Stimulated activated CD4-positive, alpha-beta T cell treated with anti-CD3 and anti-CD28 coated beads, Interleukin-15, amount 100 ng/mL, for 48 hours (primary cell): ENCODE measurements around the gene HESX1.

Source experiments
- DNase-seq, 2 donors: peaks; one replicate each; pipeline ENCODE4 v3.0.0-alpha.2; 2020; ENCODE audit warnings: low read depth in 2 of 2

HESX1 gene

DNA sequence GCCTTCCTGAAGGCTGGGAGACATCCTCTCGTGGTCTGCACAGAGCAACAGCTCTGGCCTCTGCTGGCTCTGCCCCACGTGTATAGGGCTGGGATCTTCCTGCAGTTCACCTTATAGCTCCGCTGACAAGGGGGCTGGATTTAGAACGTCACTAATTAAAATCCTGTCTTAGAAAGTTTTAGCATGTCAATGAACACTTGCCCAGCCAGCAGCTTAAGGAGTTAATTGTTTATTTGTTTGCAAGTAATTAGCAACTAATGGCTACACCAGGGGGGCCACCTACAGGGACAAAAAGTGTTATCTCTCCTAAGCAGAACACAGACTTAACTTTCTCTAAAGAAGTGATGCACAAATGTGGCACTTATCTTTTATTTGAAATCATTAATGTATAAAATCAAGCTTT lies at the start of gene HESX1:
TSS of gene HESX1 (minus strand) at position 84 of the 403 bp plus-strand sequence. CDS start at position 24, 60 bp downstream.
- DNase-seq, result no peak

DNA sequence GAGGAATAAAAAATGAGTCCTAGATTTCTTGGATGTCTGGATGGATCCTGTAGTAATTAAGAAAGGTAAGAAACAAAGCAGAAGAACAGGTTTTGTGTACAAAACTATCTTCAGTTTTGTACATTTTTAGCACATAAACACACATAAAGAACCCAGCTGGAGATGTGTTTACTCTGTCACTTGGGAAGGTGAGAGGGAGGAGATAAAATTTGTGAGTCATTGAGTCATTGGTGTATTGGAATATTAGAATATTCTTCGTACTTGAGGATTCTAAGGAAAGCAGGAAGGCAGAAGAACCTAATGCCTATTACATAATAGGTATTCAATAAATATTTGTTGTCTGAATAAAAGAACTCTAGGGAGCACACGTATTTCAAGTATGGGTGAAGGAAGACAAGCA lies 45.2 kb upstream of the HESX1 start:
- DNase-seq, result no peak

GRCh38 chr3:57234613-57235575 lies 35.1 kb upstream of the HESX1 start:
- no peak for DNase-seq

GRCh38 chr3:57233799-57234198 lies 34.0 kb upstream of the HESX1 start:
- DNase-seq, result no peak

- DNase-seq, result no peak
These were observed 30.2 kb upstream of the HESX1 start for GRCh38 chr3:57230006-57230405.

- peak; percentile 5 to 25 for DNase-seq
These were observed 28.4 kb upstream of the HESX1 start for GRCh38 chr3:57227930-57228751.

DNA sequence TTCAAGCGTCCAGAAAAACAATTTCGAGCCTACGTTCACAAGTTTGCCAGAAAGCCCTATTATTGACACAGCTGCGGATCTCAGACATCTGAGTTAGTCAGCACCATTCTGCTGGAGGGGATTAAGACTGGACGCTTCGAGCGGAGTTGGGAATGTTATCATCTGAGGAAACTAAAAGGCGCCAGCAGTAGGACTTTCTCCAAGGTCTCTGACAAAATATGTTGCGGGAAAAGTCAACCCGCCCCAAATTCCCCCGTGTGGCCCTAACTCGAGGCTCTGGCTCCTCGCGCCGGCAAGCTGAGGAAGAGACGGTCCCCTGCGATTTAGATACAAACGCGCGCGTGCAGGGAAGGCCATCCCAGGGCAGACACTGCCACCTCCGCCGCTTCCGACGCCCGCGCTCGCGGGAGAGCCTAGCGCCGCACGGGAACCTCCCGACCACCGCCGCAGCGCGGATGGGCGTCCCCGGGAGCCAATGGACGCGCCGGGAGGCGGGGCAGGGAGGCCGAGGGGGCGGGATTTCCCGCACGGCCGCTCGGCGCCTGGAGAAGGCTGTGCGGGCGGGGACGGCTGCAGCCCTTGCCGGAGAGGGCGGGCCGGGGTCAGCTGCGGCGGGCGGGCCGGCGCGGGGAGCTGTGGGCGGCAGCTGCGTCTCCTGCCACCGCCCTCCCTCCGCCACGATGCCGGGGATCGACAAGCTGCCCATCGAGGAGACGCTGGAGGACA lies 27.6 kb upstream of the HESX1 start, which contains the start of gene APPL1:
TSS of gene APPL1 (plus strand) at position 526 of the 726 bp plus-strand sequence. CDS start at position 681, 155 bp downstream.
- peak; percentile 74 to 87 for DNase-seq

GRCh38 chr3:57226176-57226575 lies 26.4 kb upstream of the HESX1 start:
- no peak for DNase-seq

- DNase-seq, result no peak
These were observed 25.1 kb upstream of the HESX1 start for GRCh38 chr3:57224856-57225255.

DNA sequence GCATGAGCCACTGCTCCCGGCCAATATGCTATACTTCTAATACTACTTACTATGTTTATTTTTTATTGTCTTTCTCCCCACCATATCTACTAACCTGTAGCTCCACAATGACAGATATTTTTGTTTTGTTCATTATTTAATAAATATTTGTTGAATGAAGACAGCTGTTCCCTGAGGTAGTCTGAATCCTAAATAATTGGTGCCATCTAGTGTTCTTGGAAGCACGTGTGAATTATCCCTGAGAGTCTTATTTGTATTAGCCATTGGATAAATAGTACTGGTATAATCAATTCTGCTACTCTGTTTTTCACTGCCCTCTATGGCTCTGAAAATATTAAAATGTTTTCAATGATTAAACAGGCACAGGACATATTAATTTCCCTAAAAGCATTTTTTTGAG lies 22.1 kb upstream of the HESX1 start:
- no peak for DNase-seq

DNA sequence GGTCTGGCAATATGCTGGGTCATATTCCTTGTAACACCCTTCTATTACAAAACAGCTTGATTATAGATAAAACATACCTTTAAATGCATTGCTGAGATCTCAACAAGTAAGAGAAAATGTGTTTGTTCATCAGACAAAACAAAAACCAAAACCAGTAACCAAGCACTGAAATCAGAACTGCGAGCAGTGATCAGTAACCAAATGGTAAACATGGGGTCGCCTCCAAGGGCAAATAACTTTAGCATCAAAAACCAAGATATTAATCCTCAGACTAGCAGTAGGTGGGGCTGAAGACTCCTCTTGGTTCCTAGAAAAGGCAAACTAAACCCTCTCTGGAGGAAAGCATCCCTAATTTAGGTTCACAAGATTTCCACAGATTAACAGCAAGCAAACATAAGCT lies 6.6 kb upstream of the HESX1 start:
- no peak for DNase-seq

DNA sequence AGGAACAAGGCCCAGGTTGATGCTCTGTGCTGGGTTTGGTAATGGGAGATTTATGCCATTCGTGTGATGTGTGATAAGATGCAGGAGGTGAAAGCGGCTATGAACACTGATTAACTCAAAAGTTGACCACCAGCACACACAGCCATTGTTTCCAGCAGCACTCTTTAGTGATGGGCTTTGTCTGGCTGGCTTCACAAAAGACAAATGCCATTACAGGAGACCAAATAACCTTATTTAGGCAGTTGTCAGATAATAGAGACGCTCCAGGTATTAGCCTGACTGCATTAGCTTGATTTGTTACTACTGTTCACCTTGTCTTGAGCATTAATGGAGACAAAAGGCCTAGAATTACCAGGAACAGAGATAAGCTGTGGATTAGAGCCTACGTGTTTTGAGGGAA lies 5.1 kb downstream of the HESX1 start:
- no peak for DNase-seq

GRCh38 chr3:57192028-57192427 lies 7.8 kb downstream of the HESX1 start:
- no peak for DNase-seq

DNA sequence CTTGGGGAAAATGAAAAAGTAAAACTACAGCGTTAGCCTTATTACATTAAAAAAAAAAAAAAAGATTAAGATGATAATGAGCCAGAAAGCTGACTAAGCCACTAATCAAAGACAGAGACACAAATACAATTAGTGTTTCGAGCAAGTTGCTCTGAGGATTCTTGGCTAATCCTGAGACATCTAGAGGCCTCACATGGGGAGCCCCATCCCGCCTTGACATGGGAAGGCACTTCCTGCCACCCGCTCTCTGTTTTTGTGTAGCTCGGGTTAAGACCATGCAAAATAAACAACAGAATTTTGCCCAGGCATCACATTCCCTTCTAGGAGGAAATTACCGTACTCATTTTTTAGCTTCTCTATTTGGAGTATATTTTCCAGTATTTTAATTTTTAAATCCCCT lies 15.3 kb downstream of the HESX1 start:
- no peak for DNase-seq

DNA sequence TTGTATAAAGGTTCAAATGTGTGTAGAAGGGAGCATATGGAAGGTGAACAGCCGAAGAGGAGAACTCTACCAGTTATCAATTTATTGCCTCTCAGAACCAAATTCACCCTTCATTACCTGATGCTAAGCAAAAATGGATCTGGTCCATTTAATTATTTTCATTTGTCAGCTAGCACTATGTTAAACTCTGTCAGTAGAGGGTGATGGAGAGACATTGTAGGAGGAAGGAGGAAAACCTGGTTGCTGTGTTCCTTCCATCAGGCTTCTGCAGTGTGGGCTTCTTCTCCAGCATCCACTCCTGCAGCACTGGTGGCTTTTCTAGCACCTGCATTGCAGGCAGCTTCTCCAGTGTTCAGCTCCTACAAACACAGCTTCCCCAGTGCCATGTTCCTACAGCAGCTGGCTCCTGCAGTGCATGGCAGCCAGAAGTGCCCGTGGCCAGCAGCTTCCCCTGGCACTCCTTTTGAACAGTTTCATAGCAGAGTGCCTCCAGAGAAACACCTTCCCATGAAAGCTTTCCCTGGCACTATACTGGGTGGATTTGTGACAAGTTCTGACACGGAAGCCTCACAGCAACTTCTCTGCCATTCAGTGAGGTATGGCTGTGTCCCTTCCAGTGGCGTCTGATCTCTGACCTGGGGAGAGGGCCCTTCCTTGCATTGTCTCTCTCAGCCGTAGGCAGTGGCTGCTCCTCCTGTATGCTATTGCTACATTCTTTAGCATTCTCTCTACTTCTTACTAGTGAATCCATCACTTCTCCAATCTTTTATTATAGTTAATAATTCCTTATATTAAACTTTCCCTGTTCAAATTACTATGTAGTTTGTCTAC lies 20.0 kb downstream of the HESX1 start:
- DNase-seq, result no peak

GRCh38 chr3:57176045-57176444 lies 23.7 kb downstream of the HESX1 start:
- DNase-seq, result no peak

- no peak for DNase-seq
These were observed 26.1 kb downstream of the HESX1 start for GRCh38 chr3:57173687-57174086.

GRCh38 chr3:57170946-57171345 lies 28.8 kb downstream of the HESX1 start:
- no peak for DNase-seq

GRCh38 chr3:57169872-57170623 lies 29.7 kb downstream of the HESX1 start:
- peak; percentile 17 to 57 for DNase-seq

- DNase-seq, result no peak
These were observed 30.7 kb downstream of the HESX1 start for GRCh38 chr3:57169108-57169507.
